GM21423 (cell line): Measurements from ENCODE around the gene KIAA0753.
"Not testable (repeated sequence)": the region's sequence is repeated elsewhere in the genome, so short reads cannot be mapped to it uniquely, and the experiment has no call there.

ENCODE experiments used
- ATAC-seq: cut with Tn5 transposase; IDR thresholded peaks from one replicate; pipeline ENCODE4 v1.9.1; 2021; ENCODE audit warnings: mild to moderate bottlenecking, moderate library complexity; ENCODE audit not compliant: unreplicated experiment

Gene KIAA0753

GRCh38 chr17:6669479-6670212 is 29.1 kb upstream of the KIAA0753 start:
- no peak for ATAC-seq

GRCh38 chr17:6668727-6669425 is 28.4 kb upstream of the KIAA0753 start:
- no peak for ATAC-seq

GRCh38 chr17:6668219-6668618 is 27.7 kb upstream of the KIAA0753 start:
- ATAC-seq: no peak

GRCh38 chr17:6667516-6667915 is 27.0 kb upstream of the KIAA0753 start:
- no peak for ATAC-seq

DNA sequence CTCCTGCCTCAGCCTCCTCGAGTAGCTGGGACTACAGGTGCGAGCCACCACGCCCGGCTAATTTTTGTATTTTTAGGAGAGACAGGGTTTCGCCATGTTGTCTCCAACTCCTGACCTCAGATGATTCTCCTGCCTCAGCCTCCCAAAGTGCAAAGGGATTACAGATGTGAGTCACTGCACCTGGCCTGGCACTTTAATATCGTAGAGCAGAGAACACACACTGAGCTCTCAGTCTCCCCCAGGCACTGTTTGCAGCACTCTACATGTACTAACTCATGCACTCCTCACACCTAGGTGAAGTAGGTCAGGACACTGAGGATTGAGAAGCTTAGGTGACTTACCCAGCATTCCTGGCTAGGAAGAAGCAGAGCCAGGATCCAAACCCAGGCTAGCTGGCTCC is 26.0 kb upstream of the KIAA0753 start:
- no peak for ATAC-seq

DNA sequence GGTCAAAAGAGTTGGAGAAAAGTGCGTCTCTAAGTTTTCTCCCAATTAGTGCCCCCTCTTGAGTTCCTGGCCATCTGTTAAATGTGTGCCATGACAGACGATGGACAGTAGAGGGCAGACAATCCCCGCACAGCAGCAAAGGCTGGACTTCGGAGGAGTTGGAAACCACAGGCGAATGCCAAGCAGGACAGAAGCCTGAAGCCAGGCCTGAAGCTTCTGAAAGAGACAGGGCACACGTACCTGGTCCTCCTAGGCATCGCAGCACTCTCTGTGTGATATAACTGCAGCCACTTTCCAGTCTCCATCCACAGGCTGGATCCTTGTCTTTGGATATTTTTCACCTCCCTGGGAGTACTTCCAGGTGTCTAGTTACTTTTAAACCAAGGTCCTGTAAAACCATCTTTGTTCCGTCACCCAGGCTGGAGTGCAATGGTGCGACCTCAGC is 25.6 kb upstream of the KIAA0753 start:
- no peak for ATAC-seq

DNA sequence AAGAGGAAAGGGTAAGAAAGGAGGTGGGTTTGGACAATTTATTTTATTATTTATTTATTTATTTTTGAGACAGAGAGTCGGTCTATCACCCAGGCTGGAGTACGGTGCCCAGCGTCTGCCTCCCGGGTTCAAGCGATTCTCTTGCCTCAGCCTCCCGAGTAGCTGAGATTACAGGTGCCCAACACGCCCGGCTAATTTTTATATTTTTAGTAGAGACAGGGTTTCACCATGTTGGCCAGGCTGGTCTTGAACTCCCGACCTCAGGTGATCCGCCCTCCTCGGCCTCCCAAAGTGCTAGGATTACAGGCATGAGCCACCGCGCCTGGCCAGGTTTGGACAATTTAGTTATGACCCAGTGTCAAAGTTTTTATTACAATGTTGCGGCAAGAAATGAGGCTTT is 22.7 kb upstream of the KIAA0753 start:
- ATAC-seq: not testable (repeated sequence)

DNA sequence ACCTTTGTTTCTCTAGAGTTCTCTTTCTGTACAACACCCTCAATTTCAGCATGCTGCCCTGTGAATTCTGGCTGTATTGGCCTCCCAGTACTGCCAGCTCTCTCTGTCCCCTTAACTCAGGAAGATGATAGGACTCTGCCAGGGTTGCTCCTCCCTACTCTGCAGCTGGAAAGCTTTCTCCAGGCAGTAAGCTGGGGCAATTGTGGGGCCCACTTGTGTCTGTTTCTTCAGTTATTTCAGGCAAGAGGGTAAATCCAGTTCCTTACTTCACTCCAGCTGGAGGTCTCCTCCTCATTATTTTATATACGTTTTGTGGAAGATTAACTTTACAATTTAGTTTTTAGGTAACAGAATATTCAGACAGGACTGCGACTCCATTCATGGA is 20.9 kb upstream of the KIAA0753 start:
- ATAC-seq: no peak

DNA sequence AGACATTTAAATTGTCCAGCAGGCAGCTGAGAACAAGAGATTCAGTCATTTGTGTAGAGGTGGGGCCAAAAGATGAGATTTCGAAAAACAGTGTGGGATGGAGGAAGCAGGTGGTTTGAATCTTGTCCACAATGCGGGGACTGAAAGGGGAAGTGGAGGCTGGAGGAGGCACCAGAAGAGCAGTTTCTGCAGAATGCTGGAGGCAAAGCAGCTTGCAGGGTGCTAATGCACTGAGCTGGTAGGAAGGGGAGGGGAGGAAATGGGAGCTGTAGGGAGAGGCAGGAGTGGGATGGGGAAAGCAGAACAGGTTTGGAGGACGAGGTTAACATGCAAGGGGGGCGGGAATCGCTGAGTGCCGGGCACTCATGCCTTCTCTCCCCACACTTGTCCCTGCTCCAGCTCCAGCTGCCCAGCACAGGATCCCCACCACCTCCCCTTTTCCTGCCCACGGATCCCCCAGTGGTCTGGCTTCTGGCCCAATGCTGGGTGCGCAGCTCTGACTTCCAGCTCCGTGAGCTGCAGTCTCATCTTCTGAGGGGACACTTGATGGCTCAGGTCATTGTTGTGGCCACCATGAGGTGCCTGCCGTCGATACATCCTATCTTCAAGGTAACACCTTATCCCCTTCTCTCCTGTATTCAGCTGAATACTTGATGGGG is 20.4 kb upstream of the KIAA0753 start:
- no peak for ATAC-seq

DNA sequence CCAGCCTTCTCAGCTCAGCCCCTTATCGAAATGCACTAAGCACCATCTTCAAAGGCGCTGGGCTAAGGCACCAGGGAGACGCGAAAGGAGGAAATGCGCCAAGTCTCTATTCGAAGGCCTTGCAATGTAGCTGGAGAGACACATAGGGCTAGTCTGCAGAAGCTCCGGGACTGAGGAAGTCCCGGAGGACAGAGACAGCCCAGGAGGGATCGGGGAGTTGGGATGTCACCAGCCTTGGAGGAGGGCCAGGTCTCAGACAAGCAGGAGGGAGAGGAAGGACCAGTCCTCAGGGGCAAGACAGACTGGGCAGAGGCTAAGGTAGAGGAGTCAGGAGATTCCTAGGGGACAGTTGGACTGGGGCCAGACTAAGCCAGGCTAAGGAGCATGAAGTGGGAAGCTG is 19.6 kb upstream of the KIAA0753 start:
- no peak for ATAC-seq

- ATAC-seq: not testable (repeated sequence)
Observed at GRCh38 chr17:6658411-6658810, 17.9 kb upstream of the KIAA0753 start.

GRCh38 chr17:6657633-6658287 is 17.2 kb upstream of the KIAA0753 start:
- no peak for ATAC-seq

DNA sequence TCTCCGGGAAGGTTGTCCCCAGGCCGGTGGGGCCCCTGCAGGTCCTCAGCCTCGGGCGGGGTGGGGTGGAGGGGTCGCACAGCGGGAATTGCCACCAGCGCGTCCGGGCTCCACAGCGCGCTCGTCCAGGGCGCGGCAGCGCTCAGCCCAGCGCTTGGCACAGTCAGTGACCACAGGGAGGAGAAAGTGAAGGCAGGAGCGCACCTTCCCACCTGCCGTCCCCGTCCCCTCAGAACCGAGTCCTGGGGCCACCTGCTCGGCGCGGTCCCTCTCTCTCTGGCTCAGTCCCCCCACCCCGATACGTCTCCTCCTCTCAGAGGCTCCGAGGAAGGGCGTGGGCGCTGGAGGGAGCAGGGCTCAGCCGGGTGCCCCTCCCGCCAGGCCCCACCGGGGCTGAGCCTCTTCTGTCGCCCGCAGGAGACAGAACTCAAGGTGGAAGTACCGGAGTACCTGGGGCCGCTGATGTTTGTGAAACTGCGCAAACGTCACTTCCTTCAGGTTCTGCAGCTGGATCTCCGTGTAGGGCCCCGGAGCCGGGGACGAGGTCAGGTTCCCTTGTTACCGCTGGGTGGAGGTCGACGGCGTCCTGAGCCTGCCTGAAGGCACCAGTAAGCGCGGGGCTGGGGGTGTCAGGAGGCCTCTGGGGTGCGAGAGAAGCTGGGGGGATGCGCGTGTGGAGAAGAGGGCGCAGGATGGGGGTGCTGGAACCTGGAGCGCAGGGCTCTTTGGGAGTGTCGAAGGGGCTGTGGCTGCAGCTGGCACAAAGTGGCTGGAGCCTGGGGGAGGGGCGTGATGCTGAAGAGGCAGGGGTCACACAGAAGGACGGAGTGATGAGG is 16.5 kb upstream of the KIAA0753 start:
- ATAC-seq: peak; percentile 44

DNA sequence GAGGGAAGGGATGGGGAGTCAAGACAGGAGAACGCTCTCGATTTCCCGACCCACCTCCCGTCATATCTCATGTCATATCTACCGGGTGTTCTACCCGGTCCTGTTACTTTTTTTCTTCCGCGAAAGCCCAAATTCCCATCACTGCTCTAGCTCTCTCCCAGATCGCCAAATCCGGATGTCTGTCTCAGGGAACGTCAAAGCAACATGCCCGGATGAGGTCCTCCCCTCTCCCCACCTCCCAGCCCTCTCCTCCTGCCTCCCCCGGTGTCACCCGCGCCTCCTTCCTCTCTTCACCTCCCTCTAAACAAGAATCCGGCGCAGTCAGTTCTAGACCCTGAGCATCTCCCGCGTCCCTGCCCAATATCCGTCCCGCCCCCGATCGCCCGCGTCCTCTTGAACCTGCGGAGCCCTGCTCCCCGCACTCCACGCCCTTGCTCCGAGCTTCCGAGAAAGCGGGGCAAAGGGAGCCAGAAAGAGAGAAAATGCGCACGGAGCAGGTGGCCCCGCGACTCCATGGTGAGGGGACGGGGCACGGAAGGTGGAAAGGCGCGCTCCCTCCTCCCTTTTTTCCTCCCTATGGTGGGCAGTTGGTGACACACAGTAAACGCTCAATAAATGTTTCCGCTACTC is 15.3 kb upstream of the KIAA0753 start:
- not testable (repeated sequence) for ATAC-seq

DNA sequence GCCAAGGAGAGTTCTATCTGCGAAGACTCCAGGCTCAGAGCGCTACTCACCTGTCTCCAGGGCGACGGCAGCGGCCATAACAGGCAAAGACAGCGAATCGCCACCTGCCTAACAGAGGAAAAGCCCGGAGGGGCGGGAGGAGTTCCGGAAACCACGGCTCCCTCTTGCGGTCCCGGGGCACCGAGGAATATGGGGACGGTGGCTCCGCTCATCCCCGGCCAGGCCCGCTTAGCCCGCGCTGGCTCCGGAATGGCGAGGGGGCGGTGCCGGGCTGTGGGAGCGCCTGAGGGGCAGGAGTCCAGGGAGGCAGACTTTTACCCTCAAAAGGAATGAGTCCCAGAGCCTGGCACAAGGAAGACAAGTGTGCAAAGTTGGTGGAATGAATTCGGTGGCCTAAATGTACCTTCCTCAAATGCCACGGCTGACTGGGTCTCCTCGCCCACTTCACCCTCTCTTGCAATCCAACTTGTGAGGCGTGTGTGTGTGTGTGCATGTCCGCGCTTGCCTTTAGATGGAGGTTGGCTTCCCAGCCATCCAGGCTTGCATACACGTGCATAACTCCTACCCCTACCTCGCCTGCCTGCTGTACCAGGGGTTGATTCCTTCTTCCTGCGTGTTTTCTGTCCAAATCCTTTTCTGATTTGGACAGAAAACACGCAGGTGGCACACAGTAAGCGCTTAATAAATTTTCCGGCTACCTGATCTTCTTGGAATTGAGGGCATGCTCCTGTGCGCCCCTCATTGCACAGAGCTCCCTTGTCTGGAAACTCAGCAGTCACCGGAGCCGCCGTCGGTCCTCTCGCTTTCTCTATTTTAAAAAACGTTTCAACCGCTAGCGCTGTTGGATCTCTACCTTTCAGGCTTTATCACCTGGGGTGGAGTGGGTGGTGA is 14.6 kb upstream of the KIAA0753 start:
- ATAC-seq: no peak

DNA sequence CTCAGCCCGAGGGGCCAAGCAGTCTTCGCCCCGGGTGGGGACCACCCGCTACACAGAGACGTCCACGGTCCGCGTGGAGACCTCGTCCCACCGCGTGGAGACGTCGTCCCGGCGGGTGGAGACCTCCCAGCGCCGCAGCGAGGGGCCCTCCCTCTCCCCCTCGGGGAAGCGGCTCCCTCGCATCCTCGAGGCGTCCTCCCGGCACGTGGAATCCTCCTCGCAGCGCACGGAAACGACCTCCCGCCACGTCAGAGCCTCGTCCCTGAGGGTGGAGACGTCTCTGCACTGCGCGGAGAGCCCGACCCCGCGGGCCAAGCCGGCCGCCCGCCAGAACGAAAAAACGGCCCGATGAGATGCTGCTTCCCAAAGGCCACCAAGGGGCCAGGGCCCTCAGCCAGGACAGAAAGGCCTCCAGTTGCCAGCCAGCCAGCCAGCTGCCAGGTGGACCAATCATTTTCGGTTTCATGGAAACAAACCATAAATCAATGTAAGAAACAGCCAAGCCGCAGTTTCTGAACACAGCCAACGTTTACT is 11.5 kb upstream of the KIAA0753 start:
- peak; percentile 4 for ATAC-seq

DNA sequence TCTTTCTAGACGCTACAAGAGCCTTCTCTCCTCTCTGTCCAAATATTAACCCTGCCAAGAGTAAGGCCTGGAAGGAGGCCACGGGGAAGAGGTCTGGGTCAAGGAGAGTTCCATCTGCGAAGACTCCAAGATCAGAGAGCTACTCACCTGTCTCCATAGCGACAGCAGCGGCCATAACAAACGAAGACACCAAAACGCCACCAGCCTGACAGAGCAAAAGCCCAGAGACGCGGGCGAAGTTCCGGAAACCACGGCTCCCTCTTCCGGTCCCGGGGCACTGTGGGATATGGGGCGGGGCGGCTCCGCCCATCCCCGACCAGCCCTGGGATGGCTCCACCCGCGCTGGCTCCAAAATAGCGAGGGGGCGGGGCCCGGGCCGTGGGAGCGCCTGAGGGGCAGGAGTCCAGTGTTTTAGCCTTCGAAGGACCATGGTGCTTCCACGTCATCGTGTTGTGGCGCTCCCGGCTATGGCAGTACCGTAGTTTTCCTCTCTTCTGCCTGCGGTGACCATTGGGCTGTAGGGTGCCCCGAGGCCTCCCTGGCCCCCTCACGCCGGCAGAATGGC is 10.9 kb upstream of the KIAA0753 start, which contains the start of the genes C17orf100 and MED31:
C17orf100 (plus strand) TSS at position 409 of the 565 bp plus-strand sequence; CDS start at position 561, 152 bp downstream.
MED31 (minus strand) TSS at position 252 of the 565 bp plus-strand sequence; CDS start at position 175, 77 bp downstream.
- peak; percentile 84 for ATAC-seq

GRCh38 chr17:6648181-6648580 is 7.7 kb upstream of the KIAA0753 start:
- ATAC-seq: no peak
